Mammary epithelial cell (primary cell): ENCODE results near the gene TMCC2.
"Not testable (repeated sequence)": the region's sequence is repeated elsewhere in the genome, so short reads cannot be mapped to it uniquely, and the experiment has no call there.

Experiments used
- CTCF ChIP-seq, 2 donors: IDR thresholded peaks in 1 of 2; conservative IDR thresholded peaks in 1 of 2; 2 replicates each; pipeline ENCODE4 v1.5.1; 2011 to 2012; ENCODE audit warnings: inconsistent platforms in 2 of 2, low read length in 2 of 2, mild to moderate bottlenecking in 2 of 2, control low read depth in 1 of 2, low read depth in 1 of 2; ENCODE audit not compliant: insufficient read depth in 1 of 2; ENCODE audit errors: extremely low read depth in 1 of 2
- EZH2 ChIP-seq: IDR thresholded peaks from 2 replicates; pipeline ENCODE4 v1.6.1; 2012; ENCODE audit warnings: low read length, inconsistent platforms, borderline replicate concordance

- TF ChIP-seq CTCF (conservative IDR thresholded peaks at IDR 0.05 in 1 of 2, IDR thresholded peaks at IDR 0.05 in 1 of 2; ENCODE audit: extremely low read depth in 1 of 2, insufficient read depth in 1 of 2, low read depth in 1 of 2, low read length in 2 of 2); EZH2: not testable (repeated sequence)
These were observed 47.4 kb upstream of the TMCC2 start for GRCh38 chr1:205180331-205180730.
